Eye (tissue), 1 donor: ENCODE measurements around the gene MTCH1.
A peak's percentile ranks its signal among the peaks of the same experiment; 100 is the strongest.
"Not testable (repeated sequence)": the region's sequence is repeated elsewhere in the genome, so short reads cannot be mapped to it uniquely, and the experiment has no call there.

ENCODE experiments used
- DNase-seq: peaks from one replicate; pipeline ENCODE4 v3.0.0-alpha.2; 2015

Gene MTCH1

DNA sequence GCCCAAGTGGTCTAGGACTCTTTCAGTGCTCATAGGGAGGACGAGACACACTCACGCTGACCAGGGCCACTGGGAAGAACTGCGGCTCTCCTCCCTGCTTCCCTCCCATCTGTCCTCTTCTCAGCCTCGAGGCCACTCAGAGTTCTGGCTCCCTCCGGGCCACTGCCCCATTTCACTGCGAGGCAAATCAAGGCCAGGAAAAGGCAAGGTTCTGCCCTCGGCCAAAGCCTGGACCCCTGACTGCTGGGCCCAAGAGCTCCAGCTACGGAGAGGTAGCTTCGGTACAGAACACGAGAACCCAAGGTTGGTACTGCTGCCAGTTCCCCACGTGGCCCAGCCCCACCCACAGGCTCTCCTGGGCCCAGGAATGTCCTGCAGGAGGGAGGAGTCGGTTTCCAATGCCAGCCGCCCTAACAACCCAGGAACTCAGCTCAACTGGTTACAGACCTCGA lies 16.7 kb downstream of the MTCH1 start:
- no peak for DNase-seq

DNA sequence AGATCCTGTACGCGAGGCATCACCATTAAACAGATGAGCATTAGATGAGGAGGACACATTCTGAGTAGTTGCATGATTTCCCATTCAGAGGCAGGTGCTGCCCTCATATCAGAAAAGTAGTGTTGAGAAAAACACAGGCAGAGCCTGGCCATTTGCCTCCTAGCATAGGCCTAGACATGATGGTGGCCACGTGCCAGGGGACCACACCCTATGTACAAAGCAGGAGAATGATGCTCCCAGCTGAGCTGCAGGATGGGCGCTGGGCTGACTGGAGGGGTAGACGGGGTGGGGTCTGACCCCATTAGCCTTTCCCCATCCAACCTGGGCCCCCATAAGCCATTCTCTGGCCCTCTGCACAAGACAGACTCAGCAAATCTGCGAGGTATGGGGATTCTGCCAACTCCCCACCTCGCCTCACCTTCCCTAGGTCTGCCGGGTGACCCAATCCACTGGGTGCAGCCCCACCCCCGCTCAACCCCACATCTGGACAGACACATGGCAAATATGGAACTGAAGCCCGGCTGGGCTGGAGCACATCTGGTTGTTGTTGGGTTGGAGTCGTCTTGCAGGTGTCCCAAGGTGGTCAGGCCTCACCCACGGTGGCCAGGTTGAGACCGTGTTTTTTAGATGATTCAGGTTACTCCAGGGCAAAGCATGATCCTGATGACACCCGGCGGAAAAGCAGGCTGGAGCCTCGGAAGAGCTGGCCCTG lies 17.6 kb downstream of the MTCH1 start:
- DNase-seq: no peak

DNA sequence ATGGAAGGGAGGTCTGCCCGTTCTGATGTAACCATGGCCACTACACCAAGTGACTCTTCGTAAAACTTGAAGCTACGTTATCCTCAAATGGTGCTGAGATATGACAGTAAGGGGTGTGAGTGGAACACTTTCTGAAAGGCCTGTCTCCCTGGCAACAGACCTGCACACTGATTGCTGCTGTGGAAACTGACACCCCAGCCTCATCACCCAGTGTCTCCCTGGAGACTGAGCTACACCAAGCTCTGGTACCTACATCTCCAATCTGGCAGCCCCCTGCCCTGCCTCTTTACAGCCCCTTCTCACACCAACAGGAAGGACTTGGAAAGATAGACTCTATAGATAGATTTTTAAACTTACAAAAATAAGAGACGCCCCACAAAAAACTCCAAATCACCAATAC lies 18.2 kb downstream of the MTCH1 start:
- DNase-seq: no peak

DNA sequence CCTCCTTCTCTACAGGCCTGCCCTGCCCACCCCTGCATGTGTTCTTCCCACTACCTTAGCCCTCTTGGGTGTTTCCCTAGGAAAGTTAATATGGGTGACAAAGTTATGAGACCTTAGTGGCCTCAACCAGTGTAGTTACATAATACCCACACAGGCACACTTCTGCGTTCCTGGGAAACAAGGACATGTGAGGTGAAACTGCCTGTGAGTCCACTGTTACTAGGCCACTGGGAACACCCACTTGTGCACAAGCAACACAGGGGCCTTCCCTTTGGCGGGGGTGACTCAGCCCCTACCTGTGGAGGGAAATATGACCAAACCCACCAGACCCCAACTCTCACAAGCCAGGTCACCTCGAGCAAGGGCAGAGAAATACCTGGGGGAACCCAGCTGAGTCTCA lies 18.7 kb downstream of the MTCH1 start:
- DNase-seq: no peak

DNA sequence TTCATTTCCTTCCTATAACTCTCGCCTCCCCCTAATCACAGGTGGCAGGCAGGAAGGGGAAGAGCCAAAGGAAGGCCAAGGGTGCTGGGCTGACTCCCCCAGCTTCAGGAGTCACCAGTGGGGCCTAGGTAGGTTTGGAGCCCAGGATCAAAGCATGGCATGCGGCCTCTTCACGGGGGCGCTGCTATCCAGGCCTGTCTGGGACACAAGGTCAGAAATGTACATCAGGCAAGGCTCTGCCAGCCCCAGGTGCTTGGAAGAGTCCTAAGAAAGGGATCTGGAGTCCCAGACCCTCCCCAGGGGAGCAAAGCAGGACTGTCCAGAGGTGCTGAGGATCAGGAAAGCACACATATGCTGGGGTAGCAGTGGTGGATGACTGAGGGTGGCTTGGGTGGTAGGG lies 21.1 kb downstream of the MTCH1 start:
- no peak for DNase-seq

DNA sequence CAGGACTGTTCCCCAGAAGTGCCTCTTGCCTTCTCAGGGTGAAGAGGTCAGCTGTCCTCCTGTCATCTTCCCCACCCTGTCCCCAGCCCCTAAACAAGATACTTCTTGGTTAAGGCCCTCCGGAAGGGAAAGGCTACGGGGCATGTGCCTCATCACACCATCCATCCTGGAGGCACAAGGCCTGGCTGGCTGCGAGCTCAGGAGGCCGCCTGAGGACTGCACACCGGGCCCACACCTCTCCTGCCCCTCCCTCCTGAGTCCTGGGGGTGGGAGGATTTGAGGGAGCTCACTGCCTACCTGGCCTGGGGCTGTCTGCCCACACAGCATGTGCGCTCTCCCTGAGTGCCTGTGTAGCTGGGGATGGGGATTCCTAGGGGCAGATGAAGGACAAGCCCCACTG lies 21.6 kb downstream of the MTCH1 start:
- DNase-seq: no peak

DNA sequence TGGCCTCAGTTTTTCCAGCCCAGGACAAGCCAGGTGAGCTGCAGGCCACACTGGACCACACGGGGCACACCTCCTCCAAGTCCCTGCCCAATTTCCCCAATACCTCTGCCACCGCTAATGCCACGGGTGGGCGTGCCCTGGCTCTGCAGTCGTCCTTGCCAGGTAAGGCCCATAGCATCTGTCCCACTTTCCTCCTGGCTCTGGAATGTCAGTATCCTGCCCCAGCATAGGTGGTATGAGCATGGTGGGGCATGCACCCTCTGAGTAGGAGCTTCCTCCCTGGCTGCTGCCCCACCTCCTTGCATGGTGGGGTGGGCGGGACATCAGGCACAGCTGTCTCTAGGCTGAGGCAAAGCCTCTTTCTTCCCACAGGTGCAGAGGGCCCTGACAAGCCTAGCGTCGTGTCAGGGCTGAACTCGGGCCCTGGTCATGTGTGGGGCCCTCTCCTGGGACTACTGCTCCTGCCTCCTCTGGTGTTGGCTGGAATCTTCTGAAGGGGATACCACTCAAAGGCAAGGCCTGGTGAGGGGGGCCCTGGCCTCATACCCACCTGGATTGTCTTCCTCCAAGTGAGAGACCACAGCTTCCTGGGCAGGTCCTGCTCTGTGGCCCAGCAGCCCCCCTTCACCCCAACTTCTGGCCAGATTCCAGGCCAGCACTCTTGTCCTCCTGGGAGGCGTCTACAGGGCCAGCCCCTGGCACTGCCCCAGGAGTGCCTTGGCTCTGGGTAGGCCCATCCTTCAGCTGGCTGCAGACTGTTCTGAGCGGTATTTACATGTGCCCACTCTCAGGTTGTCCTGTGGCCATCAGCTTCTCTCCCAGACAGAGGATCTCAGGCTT lies 22.3 kb downstream of the MTCH1 start:
- no peak for DNase-seq

DNA sequence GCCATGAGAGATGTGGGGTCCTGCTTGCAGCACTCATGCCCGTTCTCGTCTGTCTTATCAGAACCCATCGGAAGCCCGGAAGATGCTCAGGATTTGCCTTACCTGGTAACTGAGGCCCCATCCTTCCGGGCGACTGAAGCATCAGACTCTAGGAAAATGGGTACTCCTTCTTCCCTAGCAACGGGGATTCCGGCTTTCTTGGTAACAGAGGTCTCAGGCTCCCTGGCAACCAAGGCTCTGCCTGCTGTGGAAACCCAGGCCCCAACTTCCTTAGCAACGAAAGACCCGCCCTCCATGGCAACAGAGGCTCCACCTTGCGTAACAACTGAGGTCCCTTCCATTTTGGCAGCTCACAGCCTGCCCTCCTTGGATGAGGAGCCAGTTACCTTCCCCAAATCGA lies 23.1 kb downstream of the MTCH1 start:
- DNase-seq: peak; percentile 74

DNA sequence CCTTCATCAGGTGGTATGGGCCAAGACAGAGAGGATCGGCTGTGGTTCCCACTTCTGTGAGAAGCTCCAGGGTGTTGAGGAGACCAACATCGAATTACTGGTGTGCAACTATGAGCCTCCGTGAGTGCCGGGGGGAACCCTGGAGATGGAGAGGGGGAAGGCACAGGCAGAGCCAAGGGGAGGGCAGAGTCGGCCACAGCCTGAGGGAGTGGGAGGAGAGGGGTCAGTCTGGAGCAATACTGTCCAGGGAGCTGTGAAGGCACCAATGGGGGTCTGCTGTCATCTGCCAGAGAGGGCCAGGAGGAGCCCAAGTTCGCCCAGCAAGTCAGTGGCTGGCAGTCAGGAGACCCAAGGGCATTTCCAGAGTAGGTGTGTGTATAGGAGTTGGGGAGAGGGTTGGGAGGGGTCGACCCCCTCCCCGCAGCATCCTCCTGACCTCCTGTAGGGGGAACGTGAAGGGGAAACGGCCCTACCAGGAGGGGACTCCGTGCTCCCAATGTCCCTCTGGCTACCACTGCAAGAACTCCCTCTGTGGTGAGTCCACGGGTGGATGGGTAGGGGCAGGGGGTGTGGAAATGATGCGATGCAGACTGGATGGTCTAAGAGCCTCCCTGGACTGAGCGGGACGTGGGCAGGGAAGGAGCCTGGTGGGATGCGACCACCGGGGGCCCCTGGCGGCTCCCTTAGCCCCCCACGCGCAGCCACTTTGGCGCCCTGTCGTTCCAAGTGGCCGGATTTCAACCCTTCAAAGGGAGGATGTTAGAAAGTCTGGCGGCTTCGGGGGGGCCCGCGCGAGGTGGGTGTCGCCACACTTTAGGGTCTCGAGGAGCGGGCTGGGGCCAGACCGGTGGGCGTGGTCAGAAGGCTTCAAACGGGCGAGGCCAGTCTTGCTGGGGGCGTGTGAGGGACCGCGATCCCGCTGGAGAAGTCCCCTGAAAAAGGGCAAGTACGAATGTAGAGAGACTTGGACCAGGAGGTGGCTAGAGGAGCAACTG lies 24.3 kb downstream of the MTCH1 start:
- no peak for DNase-seq

DNA sequence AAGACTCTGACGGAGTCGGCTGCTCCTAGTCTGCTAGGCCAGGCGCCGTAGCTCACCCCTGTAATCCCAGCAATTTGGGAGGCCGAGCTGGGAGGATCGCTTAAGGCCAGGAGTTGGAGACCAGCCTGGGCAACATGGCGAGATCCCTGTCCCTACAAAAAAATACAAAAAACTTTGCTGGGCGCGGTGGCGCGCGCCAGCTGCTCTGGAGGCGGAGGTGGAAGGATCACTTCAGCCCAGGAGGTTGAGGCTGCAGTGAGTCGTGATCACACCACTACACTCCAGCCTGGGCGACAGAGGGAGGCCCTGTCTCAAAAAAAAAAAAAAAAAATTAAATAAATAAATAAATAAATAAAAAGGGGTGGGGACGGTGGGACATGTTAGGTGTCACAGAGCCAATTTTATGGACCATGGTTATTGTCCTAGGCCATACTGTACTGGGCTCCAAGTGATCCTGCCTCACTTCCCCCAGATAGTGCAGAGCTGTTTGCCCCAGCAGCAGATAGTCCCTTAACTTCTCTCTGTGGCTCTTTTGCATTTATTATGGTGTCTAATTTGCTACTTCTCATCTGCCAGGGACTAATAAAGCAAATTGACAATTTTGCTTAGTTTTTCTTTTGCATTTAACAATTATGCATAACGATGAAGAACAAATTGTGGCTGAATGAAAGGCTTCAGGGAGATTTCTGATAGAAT lies 26.3 kb downstream of the MTCH1 start:
- no peak for DNase-seq

DNA sequence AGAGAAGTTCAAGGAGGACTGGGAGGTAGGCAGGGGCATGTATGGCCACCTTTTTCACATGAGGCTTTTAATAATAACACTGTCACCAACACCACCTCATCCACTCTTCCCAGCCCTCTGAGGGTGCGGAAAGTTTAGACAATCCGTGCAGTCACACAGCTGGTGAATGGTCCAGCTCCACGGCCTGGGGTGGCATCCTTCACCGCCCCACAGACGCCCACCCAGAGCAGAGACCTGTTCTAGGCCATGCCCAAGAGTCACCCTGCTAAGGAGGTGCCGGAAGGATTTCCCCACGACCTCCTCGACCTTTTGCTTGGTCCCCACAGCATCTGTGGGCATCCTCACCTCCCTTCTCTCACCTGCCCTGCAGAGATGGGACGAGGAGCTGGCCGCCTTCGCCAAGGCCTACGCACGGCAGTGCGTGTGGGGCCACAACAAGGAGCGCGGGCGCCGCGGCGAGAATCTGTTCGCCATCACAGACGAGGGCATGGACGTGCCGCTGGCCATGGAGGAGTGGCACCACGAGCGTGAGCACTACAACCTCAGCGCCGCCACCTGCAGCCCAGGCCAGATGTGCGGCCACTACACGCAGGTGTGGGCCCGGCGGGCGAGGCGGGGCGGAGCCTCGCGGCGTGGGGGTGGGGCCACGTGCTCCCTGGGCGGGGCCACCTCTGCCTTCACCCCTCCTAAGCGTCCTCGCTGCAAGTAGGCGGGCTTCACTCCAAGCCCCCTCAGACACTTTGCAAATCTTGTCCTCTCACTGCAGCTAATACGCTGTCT lies 27.0 kb downstream of the MTCH1 start:
- no peak for DNase-seq

DNA sequence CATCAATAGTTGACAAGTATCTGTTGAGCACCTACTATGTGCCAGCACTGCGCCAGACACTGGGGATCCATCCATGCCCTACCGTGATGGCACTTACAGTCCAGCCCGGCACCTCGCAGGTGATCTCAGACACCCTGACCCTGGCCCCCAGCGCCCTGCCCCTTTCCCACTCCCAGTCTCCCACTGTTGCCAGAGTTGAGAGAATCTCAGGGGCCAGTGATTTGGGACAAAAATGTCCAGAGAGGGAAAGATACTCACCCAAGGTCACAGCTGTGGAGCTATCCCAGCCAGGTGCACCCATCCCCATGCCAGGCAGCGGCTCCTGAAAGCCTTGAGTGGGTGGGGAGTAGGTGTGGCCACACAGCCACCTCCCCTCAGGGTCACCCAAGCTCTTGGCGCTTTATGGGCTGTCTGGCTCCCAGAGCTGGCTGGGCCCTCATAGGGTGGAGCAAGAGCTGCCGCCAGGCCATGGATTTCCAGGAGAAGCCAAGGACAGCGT lies 28.2 kb downstream of the MTCH1 start:
- DNase-seq: no peak

DNA sequence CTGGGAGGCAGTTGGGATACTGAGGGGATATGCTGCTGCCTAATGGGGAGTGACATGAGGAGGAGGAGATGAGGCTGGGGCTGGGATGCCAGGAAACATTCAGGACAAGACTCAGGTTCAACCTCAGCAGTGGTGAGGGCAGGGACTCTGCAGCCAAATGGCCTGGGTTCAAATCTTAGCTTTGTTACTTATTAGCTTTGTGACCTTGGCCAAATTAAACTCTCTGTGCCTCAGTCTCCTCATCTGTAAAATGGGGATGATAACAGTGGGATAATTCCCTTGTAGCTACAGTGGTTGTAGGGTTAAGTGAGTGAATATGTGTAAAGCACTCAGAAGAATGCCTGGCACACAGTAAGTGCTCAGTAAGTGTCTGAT lies 29.6 kb downstream of the MTCH1 start:
- DNase-seq: no peak

DNA sequence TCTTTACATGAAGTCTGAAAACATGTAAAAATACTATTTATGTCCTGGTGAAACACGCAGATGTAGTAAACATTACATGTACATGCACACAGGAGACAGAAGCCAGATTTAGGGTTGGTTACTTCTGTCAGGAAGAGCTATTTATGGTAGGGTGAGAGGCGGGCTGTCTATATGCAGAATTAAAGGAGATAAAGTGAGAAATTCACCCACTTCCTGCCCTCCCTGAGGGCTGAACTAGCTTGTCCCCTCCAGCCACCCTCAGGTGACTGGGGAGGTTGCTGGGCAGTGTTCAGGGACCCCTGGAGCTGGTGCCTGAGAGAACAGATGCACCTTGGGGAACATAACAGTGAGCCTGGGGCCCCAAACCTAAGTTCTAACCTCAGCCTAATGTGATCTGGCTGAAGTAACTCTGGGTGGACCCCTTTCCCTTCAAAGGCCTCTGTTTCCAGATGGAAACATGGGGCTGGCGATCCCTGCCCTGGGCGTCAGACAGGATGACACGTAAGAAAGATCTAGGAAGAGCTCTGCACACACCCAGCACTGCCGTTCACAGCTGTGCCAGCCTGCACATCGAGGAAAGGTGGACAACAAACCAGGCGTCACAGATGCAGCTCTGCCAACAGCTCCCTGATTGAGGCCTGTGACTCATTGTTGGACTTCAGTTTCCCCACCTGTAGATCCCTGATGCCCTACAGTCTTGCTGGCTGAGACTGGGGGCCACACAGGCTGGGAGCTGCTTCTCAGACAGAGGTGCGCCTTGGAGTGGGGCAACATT lies 30.1 kb downstream of the MTCH1 start:
- no peak for DNase-seq

DNA sequence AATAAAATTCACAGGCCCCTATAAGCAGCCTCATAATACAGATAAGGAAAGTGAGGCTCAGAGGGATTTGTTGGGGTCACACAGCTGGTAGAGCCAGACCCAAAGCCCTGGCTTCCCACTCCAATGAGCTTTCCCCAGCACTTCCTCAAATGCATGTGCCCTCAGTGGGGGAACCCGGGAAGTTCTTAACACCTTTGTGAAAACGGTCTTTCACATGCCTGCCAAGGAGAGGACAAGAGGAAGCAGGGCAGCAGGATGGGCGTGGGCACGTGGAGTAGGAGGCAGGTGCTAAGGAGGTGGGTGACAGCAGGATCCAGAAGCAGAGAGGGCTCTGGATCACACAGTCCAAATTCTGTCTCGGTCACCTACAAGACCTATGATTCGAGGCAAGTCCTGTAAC lies 30.9 kb downstream of the MTCH1 start:
- no peak for DNase-seq

DNA sequence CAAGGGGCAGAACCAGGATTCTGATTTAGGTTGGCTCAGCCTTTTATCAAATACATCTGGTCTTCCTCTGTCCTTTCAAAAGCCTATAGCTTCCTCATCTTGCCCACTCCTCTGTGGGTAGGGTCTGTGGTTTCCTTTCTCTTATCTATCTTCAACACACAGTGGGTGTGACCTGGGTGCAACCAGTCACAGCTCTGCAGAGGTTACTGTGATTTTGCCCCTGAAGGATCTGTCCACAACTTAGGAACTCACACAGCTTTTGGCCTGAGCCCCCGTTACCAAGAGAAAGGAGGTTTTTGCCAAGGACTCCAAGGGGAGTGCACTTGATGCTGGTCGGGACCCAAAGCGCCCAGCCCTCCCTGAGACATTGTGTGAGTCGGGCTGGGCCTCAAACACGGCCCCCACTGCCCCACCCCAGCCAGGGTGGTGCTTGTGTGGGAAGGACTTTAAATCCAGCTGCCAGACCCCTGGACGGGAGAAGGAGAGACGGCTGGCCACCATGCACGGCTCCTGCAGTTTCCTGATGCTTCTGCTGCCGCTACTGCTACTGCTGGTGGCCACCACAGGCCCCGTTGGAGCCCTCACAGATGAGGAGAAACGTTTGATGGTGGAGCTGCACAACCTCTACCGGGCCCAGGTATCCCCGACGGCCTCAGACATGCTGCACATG lies 31.6 kb downstream of the MTCH1 start, which contains the start of gene PI16:
Gene PI16 (plus strand): TSS at position 477 of the 670 bp plus-strand sequence. CDS start 23 bp downstream, at position 500.
- DNase-seq: no peak

DNA sequence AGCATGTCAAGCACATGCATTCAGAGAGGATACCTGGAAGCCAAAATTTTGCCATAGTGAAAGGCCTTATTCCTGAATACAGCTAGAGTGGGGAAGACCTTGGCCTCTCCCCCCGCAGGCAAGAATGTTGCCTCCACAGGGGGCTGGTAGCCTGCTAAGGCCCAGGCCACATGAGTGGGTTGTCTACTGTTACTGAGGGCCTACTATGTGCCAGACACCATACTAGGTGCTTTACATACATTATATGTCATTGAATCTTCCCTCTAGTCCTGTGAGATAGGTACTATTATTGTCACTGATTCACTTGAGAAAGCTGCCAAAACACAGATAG lies 32.1 kb downstream of the MTCH1 start:
- no peak for DNase-seq

DNA sequence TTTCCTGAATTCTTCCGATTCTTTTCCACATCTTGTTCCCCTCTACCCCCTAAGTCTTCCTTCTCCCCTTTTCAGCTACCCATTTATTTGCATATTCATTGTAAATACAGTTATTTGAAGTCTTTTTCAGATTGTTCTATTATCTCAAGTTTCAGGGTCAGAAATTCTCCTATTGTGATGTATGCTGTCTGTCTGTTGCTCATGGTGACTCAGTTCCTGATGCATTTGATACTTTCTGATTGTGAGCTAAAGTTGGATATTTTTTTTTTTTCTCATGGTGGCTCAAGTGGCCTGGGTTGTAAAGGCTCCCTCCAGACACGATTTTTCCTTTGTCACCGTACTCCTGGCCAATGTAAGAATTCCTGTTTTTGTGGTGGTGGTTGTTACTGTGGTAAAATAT lies 36.4 kb downstream of the MTCH1 start:
- no peak for DNase-seq

DNA sequence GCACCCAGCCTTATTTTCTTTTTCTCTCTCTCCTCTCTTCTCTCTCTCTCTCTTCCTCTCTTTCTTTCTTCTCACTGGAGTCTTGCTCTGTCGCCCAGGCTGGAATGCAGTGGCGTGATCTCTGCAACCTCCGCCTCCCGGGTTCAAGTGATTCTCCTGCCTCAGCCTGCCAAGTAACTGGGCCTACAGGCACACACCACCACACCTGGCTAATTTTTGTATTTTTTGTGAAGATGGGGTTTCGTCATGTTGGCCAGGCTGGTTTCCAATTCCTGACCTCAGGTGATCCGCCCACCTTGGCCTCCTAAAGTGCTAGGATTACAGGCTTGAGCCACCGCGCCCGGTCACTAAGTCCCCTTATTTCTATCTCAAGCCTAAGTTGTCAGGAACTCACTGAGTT lies 36.9 kb downstream of the MTCH1 start:
- not testable (repeated sequence) for DNase-seq
